ENCODE results near the gene NAA40. TPM values are rescaled to one million over a fixed set of nuclear protein-coding genes. Genes with fewer than 3 reads are reported as not detected.
A peak's percentile ranks its signal among the peaks of the same experiment; 100 is the strongest.

The NAA40 gene
- total and polyA plus RNA-seq, 2 of the 13 experiments (the other 11 are each of a cell fraction or from before 2014, with no cell fraction given), result 11.1 to 17.9 TPM

GRCh38 chr11:63986932-63987513 lies 48.2 kb downstream of the NAA40 start (continued):
- TF ChIP-seq ZNF883 (CRISPR knock-in tag; IDR thresholded peaks at IDR 0.05; ENCODE audit: not compliant biosample characterization) (peak; percentile 78), FOXO4 (CRISPR knock-in tag; conservative IDR thresholded peaks at IDR 0.05) (0 out of 2 replicates have a peak, but pooled peaks have one; percentile 83), ZNF501 (CRISPR knock-in tag; IDR thresholded peaks at IDR 0.05) (peak; percentile 8; the same call in 1 of the 2 replicates), REXO4 (CRISPR knock-in tag; IDR thresholded peaks at IDR 0.05; ENCODE audit: borderline replicate concordance) (0 out of 2 replicates have a peak, but pooled peaks have one; percentile 44), ARHGAP35 (CRISPR knock-in tag; IDR thresholded peaks at IDR 0.05; ENCODE audit: borderline replicate concordance) (0 out of 2 replicates have a peak, but pooled peaks have one; percentile 18), SATB2 (CRISPR knock-in tag; IDR thresholded peaks at IDR 0.05) (no peak), ZNF784 (CRISPR knock-in tag; IDR thresholded peaks at IDR 0.05; ENCODE audit: borderline replicate concordance) (0 out of 2 replicates have a peak, but pooled peaks have one; percentile 71), SMAD3 (CRISPR knock-in tag; IDR thresholded peaks at IDR 0.05) (no peak), ZFP82 (CRISPR knock-in tag; IDR thresholded peaks at IDR 0.05; ENCODE audit: borderline replicate concordance) (peak; percentile 67; the same call in 1 of the 2 replicates), CREB1 (IDR thresholded peaks at IDR 0.05) (no peak), CREB1 (CRISPR knock-in tag; IDR thresholded peaks at IDR 0.05) (no peak), PATZ1 (CRISPR knock-in tag; IDR thresholded peaks at IDR 0.05) (no peak), RBFOX2 (IDR thresholded peaks at IDR 0.05; ENCODE audit: low read depth, low read length) (peak; percentile 3; the same call in 1 of the 2 replicates)
